Measurements from ENCODE around the gene ATP6V0A4.
"Not testable (repeated sequence)": the region's sequence is repeated elsewhere in the genome, so short reads cannot be mapped to it uniquely, and the experiment has no call there.

Gene ATP6V0A4

DNA sequence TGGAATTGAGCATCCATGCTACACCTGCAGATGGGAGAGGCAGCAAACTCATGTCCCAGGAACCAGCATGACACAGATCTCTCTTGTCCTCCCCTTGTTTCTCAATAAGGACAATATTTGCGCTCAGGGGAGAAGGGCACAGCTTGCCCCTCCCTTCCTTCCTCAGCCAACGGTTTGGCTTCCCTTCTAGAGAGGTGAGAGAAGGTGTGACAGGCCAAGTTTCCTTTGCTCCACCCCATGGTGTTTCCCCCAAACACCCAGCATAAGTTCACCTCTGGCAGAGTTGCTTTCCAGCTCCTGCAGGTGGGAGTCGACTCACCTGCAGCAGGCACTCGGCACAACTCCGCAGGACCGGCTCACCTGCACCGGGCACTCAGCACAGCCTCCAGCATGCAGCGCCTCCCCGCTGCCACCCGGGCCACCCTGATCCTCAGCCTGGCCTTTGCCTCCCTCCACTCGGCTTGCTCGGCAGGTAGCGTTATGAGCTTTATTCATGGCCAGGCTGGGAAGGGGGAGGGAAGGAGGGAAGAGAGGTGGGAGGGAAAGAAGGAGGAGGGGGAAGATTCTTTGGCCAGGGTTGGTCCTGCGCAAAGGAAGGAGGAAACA is at the start of gene ATP6V0A4, which contains the start of gene TMEM213:
ATP6V0A4 (minus strand) TSS at position 482 of the 606 bp plus-strand sequence. CDS start 26,949 bp downstream, outside the sequence.
TMEM213 (plus strand) TSS at position 280 of the 606 bp plus-strand sequence; CDS start at position 391, 111 bp downstream.
- FAIRE-seq (no peak), DNase-seq (ENCODE audit: low spot score) (no peak)

GRCh38 chr7:138845711-138846110 is 47.7 kb upstream of the ATP6V0A4 start:
- DNase-seq (ENCODE audit: low spot score) (no peak), FAIRE-seq (no peak)

DNA sequence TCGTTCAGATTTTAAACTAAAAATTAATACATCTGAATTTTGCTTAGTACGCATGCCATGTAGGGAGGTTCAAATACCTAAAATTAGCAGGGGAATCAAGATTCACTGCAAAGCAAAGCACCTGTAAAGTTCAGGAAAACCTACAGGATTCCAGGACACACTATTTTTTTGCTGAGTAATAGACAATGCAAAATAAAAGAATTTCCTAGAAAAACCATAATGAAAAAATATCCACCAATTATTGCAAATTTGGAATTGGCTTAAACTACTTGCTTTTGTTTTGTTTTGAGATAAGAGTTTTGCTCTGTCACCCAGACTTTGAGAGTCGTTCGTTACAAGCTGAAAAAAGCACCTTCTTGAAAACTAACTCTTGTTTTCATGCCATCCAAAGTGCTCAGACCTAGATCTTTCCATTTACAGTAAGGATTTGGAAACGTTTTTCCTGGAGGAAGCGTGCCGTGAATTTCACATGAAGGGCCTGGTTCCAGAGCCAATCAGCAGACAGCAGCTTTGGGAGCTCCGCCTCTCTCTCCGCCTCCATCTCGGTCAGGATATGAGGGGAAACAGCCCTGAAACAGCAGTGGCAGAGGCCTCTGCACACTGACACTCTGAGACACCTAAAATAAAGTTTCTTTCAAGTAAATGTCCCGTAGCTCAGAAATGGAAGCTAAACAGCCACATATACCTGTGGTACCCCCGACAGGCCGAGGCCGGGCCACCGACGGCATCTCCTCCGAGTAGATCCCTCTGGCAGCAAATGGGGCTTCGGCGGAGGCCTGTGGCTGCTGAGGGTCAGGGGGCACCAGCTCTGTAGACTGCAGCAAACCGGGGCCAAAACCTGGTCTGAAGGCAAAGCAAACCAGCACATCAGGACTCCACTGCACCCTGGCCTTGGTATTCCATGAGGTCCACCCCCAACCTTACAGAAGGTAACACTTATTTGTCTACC is 45.9 kb upstream of the ATP6V0A4 start:
- no peak for DNase-seq (ENCODE audit: low spot score)
- no peak for FAIRE-seq

GRCh38 chr7:138842111-138842510 is 44.1 kb upstream of the ATP6V0A4 start:
- DNase-seq (ENCODE audit: low spot score): peak; percentile 85
- peak; percentile 92 for FAIRE-seq

GRCh38 chr7:138838166-138838565 is 40.2 kb upstream of the ATP6V0A4 start:
- FAIRE-seq (no peak), DNase-seq (ENCODE audit: low spot score) (no peak)

GRCh38 chr7:138837627-138838026 is 39.6 kb upstream of the ATP6V0A4 start:
- DNase-seq (ENCODE audit: low spot score) (no peak), FAIRE-seq (no peak)

- no peak for FAIRE-seq
- no peak for DNase-seq (ENCODE audit: low spot score)
Measured at GRCh38 chr7:138835087-138835486, 37.1 kb upstream of the ATP6V0A4 start.

- DNase-seq (ENCODE audit: low spot score): no peak
- no peak for FAIRE-seq
Measured at GRCh38 chr7:138834583-138834982, 36.6 kb upstream of the ATP6V0A4 start.

- no peak for FAIRE-seq
Measured at GRCh38 chr7:138833596-138833995, 35.6 kb upstream of the ATP6V0A4 start.

DNA sequence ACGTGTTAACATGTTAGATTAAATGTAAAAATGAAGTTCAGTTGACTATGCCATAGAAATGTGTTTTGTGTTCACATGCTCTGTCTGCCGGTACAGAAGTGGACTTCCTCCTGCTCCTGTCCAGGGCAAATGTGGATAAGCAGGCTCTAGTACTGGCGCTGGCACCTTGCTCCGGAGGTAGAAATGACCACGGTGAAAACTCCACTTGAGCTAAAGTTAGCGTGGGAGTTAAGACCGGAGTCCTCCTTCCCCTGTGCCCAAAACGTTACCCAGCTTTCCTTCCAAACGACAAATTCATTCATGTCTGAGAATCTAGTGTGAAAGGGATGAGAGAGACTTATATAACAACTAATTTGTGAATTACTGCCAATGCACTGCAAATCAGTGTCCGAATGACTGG is 35.0 kb upstream of the ATP6V0A4 start:
- FAIRE-seq: no peak
- no peak for DNase-seq (ENCODE audit: low spot score)

More at GRCh38 chr7:138833596-138833995, 35.6 kb upstream of the ATP6V0A4 start:
- no peak for DNase-seq (ENCODE audit: low spot score)

DNA sequence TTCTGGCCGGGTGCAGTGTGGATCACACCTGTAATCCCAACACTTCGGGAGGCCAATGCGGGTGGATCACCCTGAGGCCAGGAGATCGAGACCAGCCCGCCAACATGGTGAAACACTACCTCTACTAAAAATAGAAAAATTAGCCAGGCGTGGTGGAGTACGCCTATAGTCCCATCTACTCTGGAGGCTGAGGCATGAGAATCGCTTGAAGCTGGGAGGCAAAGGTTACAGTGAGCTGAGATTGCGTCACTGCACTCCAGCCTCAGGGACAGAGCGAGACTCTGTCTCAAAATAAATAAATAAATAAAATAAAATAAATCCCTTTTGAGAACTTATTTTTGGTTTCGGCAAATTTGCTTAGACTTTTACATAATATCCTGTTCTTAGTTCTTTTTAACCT is 31.3 kb upstream of the ATP6V0A4 start:
- DNase-seq (ENCODE audit: low spot score) (no peak), FAIRE-seq (no peak)

- DNase-seq (ENCODE audit: low spot score) (no peak), FAIRE-seq (no peak)
Measured at GRCh38 chr7:138828302-138828701, 30.3 kb upstream of the ATP6V0A4 start.

GRCh38 chr7:138825049-138825721 is 27.2 kb upstream of the ATP6V0A4 start:
- FAIRE-seq: no peak
- no peak for DNase-seq (ENCODE audit: low spot score)

GRCh38 chr7:138822867-138823535 is 25.0 kb upstream of the ATP6V0A4 start:
- FAIRE-seq (no peak), DNase-seq (ENCODE audit: low spot score) (no peak)

DNA sequence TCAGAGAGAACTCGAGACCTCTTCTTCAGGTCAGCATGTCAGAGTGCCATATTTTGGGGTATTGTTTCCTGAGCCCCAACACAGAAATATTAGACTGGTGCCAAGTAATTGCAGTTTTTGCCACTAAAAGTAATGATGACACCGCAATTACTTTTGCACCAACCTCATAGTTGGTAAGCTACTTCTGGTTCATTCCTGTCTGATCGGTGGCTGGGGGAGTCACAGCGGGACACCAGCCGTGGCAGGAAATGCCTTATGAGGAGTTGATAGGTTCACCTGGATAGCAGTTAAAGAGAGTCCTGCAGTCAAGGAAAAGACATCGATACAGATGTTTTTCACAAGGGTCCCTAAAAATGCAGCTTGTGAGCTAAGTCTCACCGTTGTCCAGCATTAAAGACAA is 23.9 kb upstream of the ATP6V0A4 start:
- FAIRE-seq (no peak), DNase-seq (ENCODE audit: low spot score) (no peak)

- FAIRE-seq (no peak), DNase-seq (ENCODE audit: low spot score) (no peak)
Measured at GRCh38 chr7:138819625-138820024, 21.6 kb upstream of the ATP6V0A4 start.

GRCh38 chr7:138816650-138817049 is 18.7 kb upstream of the ATP6V0A4 start:
- no peak for FAIRE-seq
- DNase-seq (ENCODE audit: low spot score): no peak

DNA sequence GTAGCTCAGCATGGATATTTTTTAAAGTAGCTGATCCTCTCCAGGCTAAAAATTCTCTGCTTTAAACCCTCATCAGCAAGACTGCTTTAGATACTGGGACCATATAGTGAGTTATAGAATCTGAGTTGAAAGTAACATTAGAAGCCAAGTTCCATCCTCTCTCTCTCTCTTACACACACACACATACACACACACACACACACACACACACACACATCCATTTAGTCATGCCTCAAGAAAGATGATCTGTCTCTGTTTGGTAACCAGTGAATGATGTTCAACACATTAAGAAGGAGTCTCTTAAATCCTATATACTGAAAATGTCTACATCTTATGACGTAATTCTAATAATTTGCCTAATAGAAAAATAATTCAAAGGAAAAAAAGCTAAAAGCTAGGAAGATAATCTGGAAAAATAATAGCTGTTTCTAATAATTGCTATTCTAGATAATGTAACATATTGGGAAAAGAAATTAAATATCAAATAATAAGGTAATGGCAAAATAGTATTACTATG is 16.9 kb upstream of the ATP6V0A4 start:
- DNase-seq (ENCODE audit: low spot score) (no peak), FAIRE-seq (peak; percentile 62)

DNA sequence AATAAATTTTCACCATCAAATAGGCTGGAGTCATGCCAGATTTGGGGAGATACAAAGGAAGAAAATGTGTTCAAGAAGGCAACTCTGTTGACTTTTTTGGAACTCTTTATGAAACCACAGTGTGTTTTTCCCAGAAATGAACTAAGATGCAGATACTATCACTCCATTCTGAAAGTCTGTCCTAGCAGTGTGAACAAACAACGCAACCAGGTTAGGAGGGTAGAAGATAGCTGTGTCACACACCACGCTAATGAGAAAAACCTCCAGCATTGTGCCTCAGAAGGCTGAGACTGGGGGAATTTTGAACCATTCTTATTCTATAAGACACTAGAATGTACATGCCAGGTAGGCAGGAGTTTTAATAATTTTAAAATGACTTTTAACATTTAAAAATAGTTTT is 15.9 kb upstream of the ATP6V0A4 start:
- FAIRE-seq (no peak), DNase-seq (ENCODE audit: low spot score) (no peak)

- not testable (repeated sequence) for DNase-seq (ENCODE audit: low spot score); FAIRE-seq
Measured at GRCh38 chr7:138811327-138811726, 13.3 kb upstream of the ATP6V0A4 start.

- no peak for DNase-seq (ENCODE audit: low spot score)
- FAIRE-seq: no peak
Measured at GRCh38 chr7:138809346-138809745, 11.3 kb upstream of the ATP6V0A4 start.
